ENCODE measurements around the gene ZNF862.

GRCh38 chr7:149838992-149839408, 825 bp downstream of the ZNF862 start:
- TF ChIP-seq, protein P1, sequence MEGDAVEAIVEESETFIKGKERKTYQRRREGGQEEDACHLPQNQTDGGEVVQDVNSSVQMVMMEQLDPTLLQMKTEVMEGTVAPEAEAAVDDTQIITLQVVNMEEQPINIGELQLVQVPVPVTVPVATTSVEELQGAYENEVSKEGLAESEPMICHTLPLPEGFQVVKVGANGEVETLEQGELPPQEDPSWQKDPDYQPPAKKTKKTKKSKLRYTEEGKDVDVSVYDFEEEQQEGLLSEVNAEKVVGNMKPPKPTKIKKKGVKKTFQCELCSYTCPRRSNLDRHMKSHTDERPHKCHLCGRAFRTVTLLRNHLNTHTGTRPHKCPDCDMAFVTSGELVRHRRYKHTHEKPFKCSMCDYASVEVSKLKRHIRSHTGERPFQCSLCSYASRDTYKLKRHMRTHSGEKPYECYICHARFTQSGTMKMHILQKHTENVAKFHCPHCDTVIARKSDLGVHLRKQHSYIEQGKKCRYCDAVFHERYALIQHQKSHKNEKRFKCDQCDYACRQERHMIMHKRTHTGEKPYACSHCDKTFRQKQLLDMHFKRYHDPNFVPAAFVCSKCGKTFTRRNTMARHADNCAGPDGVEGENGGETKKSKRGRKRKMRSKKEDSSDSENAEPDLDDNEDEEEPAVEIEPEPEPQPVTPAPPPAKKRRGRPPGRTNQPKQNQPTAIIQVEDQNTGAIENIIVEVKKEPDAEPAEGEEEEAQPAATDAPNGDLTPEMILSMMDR (IDR thresholded peaks at IDR 0.05): no peak
- TF ChIP-seq POLR2AphosphoS5 (IDR thresholded peaks at IDR 0.05): no peak

Data from stomach (tissue), 4 donors.